HK-2 (cell line): ENCODE measurements around the gene ADAMTS4.

Experiments used
- DNase-seq: peaks from one replicate; pipeline ENCODE4 v3.0.0-alpha.2; 2018; ENCODE audit not compliant: unreplicated experiment

ADAMTS4 gene

DNA sequence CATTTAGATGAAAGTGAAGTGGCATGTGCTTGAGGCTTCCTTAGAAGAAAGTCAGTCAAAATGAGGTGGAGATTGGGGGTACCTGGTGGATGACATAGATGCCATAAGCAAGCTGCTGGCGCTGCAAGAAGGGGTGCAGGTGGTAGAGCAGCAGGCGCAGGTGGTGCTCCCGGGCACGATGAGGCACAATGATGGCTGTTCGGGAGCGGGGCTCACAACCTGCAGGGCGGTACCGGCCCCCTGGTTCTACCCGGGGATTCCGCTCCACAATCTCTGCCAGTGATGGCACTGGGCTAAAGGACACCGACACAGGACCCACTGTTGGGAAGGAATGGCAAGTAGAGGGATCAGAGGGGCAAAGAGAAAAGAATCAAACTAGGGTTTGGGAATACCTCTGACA is 23.9 kb downstream of the ADAMTS4 start:
- no peak for DNase-seq

DNA sequence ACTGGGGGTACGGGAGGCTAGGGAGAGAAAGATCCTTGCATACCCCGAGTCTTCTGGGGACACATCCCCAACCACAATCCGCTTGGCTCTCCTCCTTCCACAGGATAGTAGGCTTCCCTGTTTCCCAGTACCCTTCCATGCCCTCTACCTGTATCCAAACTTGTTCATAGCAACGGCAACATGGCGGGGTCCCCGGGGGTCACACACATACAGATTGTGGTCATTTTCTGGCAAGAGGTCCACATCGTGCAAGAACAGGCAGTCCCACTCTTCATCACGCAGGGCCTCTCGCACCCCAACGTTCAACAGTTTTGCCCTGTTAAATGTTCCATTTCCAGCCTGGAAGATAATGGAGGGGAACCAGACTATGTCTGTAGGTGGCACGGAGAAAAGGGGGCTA is 25.1 kb downstream of the ADAMTS4 start:
- no peak for DNase-seq

DNA sequence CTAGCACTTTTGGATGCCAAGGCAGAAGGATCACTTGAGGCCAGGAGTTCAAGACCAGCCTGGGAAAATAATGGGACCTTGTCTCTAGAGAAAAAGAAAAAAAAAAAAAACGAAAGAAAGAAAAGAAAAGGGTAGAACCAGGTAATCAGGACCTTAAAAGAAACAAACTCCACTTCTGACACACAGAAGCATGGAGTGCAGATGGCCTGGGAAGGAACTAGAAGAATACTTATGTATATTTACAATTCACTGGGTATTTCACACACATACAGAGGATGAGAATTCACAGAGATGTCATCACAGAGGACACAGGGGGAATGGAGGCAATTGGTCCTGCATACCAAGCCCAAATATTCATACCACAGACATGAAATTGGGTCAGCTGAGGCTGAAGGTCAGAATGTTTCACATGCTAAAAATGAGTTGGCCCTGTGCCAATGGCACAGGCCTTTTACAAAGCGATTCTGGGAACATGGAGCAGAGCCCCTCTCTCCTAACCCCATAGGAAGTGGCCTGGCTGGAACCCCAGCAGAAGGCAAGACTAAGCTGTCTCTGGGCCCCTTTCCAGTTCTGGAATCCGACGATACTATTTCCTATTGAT is 26.0 kb downstream of the ADAMTS4 start:
- DNase-seq = no peak

DNA sequence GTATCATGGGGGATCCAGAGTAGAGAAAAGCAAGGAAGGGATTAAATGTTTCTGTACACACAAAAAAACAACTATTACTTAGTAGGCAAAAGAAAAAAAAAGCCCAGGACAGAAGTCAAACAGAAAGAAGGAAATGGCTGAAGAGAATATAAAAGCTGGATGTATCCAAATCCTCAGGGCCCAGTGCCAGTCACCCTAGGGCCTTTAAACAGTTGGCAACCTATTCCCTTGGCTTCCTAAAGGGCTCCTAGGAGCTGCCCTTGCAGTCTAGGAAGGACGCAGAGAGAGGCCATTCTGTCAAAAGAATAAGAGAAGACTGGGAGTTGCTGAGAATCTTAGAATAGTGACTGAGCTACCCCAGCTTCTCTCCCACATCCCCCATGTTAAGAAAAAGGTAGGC is 26.5 kb downstream of the ADAMTS4 start:
- DNase-seq = no peak

DNA sequence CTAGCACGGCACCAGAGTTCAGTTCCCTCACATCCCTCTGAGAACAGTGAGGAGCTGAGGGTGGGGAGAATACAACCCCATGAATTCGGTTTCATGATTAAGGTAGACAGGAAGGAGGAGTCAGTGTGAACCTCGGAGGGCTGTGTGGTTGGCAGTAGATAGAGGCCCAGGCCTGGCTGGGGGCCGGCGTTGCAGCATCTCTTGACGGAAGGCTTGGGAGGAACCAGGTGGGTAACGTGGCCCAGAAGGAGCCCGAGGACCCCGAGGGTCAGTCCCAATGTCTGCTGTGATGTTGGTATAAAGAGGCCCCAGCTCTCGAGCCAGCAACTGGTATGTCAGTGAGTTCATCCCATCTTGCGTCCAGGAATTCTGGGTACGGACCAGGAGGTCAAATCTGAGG is 27.2 kb downstream of the ADAMTS4 start:
- no peak for DNase-seq

DNA sequence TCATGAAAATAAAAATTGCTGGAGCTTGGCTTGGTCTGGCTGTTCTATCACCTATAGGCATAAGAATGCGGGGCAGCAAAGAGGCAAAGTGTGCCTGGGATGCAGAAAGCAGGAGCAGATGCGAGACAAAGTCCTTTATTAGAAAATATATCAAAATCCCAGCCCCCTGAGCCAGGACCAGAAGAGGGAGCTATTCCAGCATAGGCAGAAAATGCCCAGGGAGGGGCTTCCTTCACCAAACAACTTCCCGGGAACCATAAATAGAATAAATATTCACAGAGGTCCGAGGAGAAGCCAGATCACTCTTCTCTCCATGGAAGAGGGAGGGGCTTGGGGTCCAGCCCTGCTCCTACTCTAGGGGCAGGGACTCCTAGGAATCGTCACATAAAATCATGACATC is 27.7 kb downstream of the ADAMTS4 start:
- no peak for DNase-seq

DNA sequence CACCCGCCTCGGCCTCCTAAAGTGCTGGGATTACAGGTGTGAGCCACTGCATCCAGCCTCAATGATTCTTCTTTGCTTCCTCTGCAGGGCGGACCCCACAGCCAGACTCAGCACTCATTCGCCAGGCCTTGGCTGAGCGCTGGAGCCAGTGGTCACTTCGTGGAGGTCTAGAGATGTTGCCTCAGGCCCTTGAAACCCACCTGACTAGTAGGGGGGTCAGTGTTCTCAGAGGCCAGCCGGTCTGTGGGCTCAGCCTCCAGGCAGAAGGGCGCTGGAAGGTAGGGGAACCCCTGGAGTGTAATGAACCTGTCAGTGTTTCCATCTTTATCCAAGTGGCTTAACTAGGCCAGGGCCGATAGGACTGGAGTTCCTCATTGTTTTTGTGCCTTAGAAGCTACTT is 29.9 kb downstream of the ADAMTS4 start:
- no peak for DNase-seq

DNA sequence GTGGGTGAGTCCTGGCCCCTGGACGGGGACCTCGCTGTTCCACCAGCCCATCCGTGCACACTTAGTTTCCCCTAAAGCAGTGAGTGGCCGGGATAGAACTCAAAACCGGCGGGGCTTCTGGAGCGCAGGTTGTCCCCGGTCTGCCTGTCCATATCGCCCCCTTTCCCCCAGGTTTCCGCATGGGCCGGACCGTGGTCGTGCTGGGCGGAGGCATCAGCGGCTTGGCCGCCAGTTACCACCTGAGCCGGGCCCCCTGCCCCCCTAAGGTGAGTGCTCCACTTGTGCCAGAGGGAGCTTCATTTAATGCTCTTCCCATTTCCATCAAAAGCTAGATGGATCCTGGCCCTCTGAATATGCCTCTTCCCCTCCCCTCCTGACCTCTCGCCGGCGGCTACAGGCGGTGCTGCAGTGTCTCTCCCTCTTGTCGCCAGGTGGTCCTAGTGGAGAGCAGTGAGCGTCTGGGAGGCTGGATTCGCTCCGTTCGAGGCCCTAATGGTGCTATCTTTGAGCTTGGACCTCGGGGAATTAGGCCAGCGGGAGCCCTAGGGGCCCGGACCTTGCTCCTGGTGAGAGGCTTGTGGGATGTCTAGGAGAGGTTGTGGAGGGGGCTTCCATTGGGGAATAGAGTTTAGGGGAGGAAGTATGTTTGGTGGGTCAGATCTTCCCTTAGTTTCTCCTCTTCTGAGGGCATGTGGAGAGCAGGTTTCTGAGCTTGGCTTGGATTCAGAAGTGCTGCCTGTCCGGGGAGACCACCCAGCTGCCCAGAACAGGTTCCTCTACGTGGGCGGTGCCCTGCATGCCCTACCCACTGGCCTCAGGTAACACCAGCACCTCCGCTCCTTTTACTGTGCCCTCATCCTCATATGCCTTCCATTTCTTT is 31.9 kb downstream of the ADAMTS4 start:
- peak; percentile 42 for DNase-seq

DNA sequence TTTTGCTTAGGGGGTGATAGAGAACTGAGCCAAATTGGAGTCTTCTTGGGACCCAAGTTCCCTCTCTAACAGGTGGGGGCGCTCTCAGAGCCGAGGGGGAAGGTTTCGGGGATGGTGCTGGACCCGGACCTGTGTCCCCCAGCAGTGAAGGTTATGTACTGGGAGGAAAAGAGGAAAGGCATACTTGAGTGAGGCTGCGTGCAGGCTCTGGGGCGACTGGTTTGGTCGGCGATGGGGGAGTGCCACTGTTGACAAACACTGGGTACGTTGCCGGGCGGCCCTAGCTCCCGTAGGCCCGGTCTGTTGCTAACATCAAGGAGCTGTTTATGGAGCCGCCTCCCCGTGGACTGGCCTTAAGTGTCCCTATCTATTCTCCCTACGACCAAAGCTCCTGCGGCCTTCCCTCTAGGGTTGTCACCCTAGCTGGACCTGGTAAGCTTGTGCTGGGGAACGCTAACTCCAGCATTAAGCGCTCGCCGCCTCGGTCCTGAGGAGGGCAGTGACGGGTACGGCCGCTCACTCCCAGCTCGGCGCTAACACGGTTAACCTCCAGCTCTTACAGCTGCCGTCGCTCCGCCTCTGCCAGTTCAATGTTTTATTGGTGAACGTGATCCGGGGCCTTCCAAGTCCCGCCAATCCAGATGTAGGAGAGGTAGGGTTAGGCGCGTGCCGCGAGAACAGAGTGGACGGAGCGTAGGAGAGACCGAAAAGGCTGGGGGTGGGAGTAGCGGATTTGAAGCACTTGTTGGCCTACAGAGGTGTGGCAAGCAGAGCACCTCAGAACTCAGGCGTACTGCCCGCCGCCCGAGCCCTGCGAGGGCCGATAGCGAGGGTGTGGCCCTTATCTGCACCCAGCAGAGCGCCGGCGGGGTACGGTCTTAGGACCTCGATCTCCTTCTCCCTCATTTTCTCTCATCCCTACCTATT is 32.8 kb downstream of the ADAMTS4 start, which contains the start of gene PPOX:
TSS of gene PPOX (plus strand) at position 685 of the 927 bp plus-strand sequence. CDS start 422 bp downstream, outside the sequence.
- peak; percentile 98 for DNase-seq

DNA sequence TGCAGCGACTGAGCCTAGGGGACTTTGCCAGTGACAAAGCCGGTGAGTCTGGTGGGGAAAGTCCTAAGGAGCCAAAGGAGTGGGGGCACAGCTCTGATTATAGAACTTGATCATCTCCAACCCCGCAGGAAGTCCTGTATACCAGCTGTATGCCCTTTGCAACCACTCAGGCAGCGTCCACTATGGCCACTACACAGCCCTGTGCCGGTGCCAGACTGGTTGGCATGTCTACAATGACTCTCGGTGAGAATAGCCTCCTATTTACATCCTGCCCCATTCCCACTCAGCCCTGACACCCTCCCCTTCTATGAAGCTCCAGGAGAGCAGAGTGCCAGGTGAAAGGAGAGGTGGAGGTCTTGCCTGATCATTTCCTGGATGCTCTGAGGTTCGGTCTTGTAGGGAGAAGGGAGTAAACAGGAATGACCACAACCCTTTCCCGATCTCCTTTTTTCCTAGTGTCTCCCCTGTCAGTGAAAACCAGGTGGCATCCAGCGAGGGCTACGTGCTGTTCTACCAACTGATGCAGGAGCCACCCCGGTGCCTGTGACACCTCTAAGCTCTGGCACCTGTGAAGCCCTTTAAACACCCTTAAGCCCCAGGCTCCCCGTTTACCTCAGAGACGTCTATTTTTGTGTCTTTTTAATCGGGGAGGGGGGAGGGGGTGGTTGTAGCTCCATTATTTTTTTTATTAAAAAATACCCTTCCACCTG is 33.8 kb downstream of the ADAMTS4 start:
- DNase-seq = no peak

DNA sequence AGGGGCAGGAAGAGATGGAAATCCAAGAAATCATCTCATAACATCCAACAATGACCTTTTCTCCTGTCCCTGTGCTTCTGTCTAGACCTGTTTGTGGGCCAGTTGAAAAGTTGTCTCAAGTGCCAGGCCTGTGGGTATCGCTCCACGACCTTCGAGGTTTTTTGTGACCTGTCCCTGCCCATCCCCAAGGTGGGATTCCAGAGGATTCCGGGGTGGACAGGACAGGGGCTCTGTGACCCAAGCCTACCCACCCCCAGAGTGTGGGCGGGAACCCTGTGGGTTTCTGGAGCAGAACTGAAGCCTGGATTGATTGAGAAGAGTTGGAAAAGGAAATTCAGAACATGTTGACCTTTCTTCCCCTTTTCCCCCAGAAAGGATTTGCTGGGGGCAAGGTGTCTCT is 35.1 kb downstream of the ADAMTS4 start:
- DNase-seq = no peak

DNA sequence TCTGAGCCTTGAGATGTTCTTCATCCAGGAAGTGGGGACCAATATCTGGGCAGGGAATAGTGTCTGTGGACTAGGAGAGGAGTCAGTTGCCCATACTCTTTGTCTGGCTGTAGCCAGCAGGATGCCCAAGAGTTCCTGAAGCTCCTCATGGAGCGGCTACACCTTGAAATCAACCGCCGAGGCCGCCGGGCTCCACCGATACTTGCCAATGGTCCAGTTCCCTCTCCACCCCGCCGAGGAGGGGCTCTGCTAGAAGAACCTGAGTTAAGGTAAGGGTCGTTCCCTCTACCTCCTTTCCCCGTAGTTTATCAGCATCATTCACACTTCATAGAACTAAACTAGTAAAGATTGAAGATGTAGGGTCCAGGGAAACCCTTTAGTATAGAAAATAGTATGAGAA is 36.0 kb downstream of the ADAMTS4 start:
- no peak for DNase-seq

DNA sequence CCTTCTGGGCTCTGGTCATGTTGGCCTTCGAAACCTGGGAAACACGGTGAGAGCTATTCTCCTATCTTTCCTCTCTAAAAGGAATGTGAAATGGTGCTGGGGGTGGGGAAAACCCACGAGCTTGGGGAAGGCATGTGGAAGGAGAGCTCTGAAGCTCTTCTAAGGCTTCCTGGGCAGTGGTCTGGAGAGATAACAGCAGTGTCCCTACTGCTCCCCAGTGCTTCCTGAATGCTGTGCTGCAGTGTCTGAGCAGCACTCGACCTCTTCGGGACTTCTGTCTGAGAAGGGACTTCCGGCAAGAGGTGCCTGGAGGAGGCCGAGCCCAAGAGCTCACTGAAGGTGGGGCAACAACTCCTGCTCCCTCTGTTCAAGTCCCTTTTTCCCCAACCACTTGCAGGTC is 36.8 kb downstream of the ADAMTS4 start:
- DNase-seq = no peak

DNA sequence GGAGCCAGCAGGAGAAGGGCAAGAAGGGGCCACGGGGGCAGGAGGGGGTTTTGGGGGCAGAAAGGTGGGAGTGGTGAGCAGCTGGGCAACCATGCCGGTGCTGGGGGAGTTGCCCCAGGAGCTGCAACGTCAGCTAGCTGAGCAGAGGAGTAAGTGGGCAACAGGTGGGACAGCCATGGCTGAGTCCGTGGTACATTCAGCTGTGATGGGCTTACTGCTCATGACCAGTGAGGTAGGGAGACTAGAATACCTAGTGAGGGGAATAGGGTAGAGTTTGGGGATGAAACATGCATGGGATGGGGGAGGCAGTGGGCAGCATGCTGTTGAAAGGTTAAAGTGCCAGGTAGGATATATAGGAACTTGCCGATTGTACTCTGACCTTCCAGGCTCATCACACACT is 37.2 kb downstream of the ADAMTS4 start:
- no peak for DNase-seq

DNA sequence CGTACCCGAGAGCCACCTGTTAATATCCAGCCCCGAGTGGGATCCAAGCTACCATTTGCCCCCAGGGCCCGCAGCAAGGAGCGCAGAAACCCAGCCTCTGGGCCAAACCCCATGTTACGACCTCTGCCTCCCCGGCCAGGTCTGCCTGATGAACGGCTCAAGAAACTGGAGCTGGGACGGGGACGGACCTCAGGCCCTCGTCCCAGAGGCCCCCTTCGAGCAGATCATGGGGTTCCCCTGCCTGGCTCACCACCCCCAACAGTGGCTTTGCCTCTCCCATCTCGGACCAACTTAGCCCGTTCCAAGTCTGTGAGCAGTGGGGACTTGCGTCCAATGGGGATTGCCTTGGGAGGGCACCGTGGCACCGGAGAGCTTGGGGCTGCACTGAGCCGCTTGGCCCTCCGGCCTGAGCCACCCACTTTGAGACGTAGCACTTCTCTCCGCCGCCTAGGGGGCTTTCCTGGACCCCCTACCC is 38.1 kb downstream of the ADAMTS4 start:
- DNase-seq = no peak

DNA sequence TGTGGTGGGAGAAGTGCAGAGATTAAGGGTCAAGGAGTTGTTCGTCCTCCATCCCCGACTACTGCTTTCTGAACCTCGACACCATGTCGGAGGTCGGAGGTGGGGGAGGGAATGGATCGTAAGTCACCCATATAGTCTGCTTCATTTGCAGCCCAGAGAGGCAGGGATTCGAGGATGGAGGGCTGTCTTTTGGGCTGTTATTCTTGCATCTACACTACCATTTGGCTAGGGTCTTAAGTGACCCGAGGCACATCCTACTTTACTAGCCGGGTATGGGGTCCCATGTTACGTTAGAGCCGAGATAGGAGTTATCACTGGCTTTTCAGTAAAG is 39.0 kb downstream of the ADAMTS4 start:
- DNase-seq = no peak

DNA sequence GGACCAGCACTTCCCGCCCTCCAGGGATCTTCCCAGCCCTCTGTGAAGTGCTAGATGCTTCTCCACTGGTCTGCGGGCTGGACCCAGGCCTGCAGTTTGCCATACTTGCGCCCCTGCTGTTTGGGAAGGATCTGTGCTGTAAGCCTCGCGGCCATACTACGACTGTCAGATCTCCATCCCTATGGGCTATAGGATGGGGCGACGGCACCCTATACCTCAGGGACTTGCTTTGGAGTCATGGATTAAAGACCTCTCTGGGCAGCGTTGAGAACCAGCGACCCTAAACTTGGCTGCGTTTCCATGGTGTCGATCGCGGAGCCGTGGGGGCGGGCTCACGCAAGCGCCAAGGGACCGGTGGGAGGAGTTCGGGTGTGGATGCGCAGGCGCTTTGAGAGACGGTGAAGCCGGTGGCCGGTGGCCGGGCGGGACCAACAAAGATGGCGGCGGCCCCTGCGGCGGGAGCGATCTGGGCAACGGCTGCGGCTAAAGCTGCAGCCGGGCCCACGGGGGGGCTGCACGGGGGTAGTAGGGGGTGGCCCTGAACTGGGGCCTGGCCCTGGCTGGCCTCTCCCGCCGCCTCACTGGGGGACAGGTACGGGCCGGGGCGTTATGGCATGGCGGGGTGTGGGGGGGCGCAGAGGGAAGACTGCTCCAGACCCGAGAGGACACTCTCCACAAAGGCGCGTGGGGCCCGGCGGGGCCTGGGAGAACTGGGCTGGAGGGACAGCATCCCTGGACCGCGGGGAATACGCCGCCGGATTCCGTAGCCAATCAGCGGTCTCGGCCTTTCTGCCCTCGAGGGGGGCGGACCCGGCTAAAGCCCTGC is 39.6 kb downstream of the ADAMTS4 start, which contains the start of gene USP21:
TSS of gene USP21 (plus strand) at position 414 of the 826 bp plus-strand sequence. CDS start 1,141 bp downstream, outside the sequence.
- peak; percentile 91 for DNase-seq

DNA sequence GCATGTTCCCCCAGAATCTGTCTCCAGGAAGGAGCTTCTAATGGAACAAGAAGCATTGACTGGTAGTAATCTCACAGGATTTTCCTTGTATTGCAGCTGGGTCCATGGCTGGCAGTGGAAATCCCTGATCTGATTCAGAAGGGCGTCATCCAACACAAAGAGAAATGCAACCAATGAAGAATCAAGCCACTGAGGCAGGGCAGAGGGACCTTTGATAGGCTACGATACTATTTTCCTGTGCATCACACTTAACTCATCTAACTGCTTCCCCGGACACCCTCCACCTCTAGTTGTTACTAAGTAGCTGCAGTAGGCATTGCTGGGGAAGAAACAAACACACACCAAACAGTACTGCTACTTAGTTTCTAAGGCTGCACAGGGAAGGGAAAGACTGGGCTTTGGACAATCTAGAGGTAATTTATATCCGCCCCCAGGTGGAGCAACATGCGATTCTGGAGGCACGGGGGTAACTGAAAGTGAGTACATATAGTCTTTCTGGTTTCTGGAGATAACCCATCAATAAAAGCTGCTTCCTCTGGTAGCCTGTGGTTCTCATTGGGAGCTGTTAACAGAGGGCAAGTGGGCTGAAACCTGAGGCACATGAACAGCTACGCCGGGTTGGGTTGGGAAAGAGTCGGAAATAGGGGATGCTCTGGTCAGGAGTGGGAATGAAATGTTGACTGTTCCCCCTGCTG is 40.4 kb downstream of the ADAMTS4 start:
- no peak for DNase-seq

DNA sequence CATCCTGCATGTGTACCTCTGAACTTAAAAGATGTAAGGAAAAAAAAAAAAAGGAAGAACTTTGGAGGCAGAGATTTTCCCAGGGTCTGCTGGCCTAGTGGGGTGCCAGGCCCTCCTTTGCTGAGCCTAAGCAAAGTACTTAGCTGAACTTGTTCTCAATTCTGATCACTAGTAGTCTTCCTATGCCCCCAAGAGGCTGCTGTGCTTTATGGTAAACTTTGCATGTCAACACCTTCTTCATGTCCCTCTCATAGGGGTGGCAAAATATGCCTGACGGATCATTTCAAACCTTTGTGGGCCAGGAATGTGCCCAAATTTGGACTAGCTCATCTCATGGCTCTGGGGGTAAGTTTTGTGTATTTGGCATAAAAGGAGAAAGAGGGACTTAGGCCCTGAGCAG is 41.0 kb downstream of the ADAMTS4 start:
- no peak for DNase-seq
